LoVo (cell line): ENCODE data around the gene ACACA.

Source experiments
- DNase-seq: peaks from one replicate; pipeline ENCODE4 v3.0.0-alpha.2; 2016; ENCODE audit warnings: low spot score

ACACA gene

DNA sequence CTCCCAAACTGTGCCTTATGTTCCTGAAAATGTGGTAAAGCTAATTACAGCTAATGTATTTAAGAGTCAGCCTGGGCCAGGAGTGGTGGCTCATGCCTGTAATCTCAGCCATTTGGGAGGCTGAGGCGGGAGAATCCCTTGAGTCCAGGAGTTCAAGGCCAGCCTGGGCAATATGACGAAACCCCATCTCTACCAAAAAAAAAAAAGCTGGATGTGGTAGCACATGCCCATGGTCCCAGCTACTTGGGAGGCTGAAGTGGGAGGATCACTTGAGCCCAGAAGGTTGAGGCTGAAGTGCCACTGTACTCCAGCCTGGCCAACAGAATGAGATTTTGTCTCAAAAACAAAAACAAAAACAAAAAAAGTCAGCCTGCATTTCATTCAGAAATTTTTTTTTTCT, 64.0 kb downstream of the ACACA start:
- no peak for DNase-seq

- no peak for DNase-seq
These were observed 65.8 kb downstream of the ACACA start for GRCh38 chr17:37340804-37341203.

DNA sequence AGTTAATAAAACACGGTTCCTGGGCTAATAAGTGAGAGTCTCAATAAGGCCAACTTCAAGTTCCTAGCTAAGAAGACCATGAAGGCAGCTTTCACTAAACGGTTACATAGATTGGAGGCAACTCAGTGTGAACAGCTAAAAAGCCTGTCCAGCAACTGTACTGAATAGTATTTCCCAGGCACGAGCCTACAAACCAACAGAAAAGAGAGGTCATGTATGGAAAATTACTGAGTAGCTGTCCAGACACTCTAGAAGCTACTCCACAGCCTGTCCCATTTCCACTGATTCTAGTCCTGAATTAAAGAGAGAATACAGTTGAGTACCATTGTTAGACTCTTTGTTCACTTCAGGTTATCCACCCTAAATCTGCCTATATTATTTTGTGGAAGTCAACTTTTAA, 67.3 kb downstream of the ACACA start:
- DNase-seq, result no peak

- no peak for DNase-seq
These were observed 67.8 kb downstream of the ACACA start for GRCh38 chr17:37338847-37339246.

GRCh38 chr17:37327341-37328090, 79.1 kb downstream of the ACACA start:
- DNase-seq, result no peak

- no peak for DNase-seq
These were observed 83.6 kb downstream of the ACACA start for GRCh38 chr17:37322826-37323561.

DNA sequence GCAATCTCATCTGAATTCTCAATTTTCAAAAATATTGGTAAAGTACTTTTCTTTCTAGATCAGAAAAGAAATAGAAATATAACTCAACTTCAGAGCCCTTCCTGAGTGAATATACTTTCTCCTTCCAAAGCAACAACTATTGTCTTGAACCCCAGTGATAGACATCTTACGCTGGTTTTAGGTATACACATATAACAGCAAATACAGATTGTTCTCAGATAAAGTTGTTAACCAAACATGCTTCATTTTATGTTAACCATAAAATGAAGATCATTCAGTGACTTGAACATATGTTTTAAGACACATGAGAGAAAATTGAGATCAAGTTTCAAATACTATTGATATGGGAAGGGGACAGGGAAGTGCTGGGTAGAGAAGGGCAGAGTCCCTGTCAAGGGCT, 84.5 kb downstream of the ACACA start:
- DNase-seq, result no peak

GRCh38 chr17:37318931-37319594, 87.6 kb downstream of the ACACA start:
- no peak for DNase-seq

DNA sequence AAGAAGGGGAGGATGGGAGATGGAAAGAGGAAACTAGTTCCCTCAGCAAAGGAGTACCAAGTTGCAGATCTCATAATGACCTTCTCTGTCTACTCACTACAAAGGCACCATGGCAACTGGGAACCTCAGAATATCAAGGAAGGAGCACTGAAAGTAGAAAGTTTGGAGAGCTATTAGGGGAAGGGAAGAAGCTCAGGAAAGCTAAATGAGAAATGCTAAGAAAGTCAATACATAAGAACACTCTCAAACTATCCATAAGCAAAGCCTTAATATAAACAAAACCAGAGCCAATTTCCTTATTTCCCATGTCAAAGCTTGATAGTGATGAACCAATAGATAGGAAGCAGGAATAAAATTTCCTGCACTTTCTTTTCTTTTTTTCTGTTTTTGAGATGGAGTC, 88.8 kb downstream of the ACACA start:
- no peak for DNase-seq

- DNase-seq, result no peak
These were observed 91.0 kb downstream of the ACACA start for GRCh38 chr17:37315601-37316000.

DNA sequence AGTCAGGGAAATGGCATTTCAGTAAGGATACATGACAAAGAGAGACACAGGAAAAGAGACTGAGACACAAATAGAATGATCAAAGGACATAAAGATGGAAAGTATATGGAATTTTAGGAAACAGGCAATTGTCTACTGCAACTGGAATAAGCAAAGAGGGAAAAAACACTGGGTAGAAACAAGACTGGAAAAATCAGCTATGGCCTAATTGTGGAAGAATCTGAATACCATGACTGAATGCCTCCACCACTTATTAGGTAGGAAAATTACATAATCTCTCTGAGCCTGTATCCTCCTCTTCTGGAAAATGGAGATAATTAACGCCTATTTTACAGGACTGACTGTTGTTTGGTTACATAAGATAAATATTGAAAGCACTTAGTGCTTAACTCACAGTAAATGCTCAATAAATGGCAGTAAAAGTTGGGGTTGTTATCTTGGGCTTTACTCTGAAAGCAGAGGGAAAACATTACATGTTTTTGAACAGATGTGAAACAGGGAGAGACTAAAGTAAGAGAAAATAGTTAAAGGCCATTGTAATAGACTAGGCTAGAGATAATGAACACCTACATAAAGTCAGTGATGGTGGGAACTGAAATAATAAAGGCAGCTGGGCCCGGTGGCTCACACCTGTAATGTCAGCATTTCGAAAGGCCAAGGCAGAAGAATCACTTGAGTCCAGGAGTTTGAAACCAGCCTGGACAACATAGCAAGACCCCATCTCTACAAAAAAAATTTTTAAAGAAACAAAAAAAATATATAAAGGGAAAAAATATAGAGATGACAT, 94.3 kb downstream of the ACACA start:
- DNase-seq, result no peak

- no peak for DNase-seq
These were observed 95.7 kb downstream of the ACACA start for GRCh38 chr17:37310940-37311339.

- DNase-seq, result no peak
These were observed 97.6 kb downstream of the ACACA start for GRCh38 chr17:37309051-37309450.

- DNase-seq, result no peak
These were observed 101.2 kb downstream of the ACACA start for GRCh38 chr17:37305406-37305905.

- DNase-seq, result no peak
These were observed 105.3 kb downstream of the ACACA start for GRCh38 chr17:37301288-37301687.

DNA sequence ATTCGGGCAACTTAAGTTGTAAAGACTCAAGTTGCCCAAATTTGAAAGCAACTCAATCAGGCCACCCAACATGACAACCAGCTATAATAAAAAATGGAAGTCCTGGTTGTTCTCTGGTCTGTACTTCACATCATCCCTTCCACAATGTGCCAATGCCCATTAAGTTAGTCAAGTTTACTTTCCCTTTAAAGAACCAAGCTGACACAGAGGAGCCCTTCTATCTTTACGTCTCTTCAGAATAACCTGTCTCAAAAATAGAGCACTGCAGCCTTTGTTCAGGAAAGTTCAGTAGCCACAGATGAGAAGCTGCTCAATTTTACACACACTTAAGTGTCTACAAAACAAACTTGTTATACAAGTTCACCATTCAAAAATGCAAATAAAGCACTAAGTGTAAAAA, 106.0 kb downstream of the ACACA start:
- DNase-seq, result no peak

GRCh38 chr17:37299257-37299980, 107.2 kb downstream of the ACACA start:
- no peak for DNase-seq

- DNase-seq, result no peak
These were observed 110.7 kb downstream of the ACACA start for GRCh38 chr17:37295888-37296287.

- no peak for DNase-seq
These were observed 111.7 kb downstream of the ACACA start for GRCh38 chr17:37294888-37295287.

GRCh38 chr17:37293770-37294169, 112.9 kb downstream of the ACACA start:
- no peak for DNase-seq

GRCh38 chr17:37292429-37293139, 114.1 kb downstream of the ACACA start:
- DNase-seq, result no peak
